GM21786 (cell line): ENCODE results near the gene BMERB1.
"Not testable (repeated sequence)": the region's sequence is repeated elsewhere in the genome, so short reads cannot be mapped to it uniquely, and the experiment has no call there.

Experiments
- ATAC-seq: cut with Tn5 transposase; IDR thresholded peaks from one replicate; pipeline ENCODE4 v1.9.1; 2021; ENCODE audit not compliant: unreplicated experiment

Gene BMERB1

DNA sequence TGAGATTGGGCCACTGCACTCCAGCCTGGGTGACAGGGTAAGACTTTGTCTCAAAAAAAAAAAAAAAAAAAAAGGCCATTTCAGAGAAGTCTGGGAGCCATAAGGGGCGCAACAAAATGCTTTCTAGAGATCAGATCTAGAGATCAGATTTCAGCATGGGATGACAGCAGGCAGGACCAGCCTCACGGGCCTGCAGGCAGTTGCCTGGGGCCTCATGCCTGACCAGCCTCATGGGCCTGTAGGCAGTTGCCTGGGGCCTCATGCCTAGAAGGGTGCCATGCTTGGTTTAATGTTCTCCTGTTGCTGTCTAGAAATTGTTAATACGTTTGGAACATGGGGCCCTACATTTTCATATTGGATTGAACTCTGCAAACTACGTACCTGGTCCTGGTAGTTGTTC lies 149.1 kb downstream of the BMERB1 start:
- no peak for ATAC-seq

DNA sequence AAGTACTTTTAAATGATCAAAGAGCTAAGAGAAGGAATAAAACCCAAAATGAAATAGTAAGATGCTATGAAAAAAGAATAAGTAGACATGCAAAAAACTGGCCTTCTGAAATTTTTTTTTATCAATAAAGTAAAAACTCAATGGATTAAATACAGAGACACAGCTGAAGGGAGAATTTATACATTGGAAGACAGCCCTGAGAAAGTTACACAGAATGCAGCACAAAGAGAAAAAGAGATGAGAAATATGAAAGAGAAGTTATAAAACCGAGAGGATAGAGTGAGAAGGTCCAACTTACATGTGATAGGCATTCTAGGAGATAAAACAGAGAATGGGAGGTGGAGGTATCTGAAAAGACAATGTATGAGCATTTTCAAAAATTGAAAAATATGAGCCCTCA lies 151.6 kb downstream of the BMERB1 start:
- no peak for ATAC-seq

DNA sequence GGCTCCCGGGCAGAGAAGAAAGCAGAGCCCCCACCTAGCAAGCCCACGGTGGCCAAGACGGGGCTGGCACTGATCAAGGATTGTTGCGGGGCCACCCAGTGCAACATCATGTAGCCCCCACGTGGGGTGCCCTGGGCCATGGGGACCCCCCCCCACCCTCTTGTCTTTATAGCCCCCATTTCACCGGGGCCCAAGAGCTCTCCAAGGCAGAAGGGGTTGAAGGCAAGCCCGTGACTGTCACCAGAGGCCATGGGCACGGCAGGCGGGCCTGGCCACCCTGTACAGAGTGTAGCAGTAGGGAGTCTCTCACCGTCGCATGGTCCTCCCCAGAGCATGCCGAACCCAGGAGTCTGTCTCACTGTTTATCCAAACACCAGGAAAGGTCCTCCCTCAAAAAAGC lies 152.3 kb downstream of the BMERB1 start:
- ATAC-seq: no peak

DNA sequence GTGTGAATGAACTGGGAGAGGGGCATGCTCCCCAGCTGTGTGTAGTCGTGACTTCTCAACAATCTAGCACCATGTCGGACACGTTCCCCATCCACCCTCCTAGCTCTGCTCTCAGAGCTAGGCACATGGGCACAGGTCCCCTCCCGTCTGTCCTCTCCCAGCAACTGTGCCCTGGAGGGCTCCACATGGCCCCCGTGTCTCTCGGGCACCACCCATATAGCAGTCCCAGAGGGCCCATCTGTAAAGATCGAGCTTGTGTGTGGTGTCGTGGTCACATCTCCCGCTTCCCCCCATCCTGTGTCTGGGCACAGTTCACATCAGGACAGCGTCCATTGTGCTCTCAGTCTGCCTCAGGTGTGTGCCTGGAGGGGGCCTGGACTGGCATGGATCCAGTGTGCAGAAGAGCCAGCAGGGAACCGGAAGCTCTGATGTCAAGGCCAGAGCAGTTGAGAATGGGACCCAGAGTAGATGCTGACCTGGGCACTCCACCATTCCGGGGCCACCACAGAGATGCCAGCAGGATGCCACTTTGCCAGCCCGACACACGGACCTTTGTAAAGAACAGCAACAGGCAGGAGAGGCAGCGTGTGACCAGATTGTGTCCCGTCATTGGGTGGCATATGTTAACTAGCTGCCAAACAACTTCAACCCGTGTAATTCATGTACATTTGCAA lies 152.9 kb downstream of the BMERB1 start:
- no peak for ATAC-seq

DNA sequence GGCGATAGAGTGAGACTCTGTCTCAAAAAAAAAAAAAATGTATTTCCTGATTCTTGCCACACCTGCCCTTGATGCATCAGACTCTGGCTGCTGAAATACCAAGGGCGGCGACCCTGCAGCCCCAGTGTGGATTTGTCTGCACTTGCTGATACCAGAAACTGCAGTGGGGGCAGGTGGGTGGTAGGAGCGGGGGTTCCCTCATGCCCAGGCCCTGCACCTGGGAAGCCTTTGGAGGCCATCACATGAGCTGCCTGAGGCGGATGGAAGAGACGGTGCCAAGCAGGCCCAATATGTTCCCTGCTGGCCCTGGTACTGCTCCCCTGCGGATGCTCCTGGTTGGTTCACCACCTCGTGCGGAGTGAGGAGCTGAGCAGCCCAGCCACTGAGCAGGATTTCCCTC lies 157.9 kb downstream of the BMERB1 start:
- no peak for ATAC-seq

DNA sequence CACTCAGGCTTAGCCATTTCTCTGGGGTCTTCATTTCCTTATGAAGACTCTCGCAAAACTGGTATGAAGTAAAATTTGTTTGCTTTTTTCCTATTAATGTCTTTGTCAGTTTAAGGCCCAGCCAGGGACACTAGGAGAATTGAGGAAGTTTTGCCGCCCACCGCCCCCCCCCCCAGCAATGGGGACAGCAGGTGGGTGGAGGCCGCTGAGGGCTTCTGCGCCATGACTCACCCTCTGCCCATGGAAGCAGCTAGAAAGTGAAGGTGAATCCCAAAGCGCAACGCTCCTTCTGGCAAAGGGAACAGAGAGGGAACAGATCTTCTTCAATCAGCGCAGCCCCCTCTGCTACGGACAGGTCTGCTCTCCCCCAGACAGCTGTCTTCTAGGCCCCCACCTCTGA lies 158.8 kb downstream of the BMERB1 start:
- no peak for ATAC-seq

DNA sequence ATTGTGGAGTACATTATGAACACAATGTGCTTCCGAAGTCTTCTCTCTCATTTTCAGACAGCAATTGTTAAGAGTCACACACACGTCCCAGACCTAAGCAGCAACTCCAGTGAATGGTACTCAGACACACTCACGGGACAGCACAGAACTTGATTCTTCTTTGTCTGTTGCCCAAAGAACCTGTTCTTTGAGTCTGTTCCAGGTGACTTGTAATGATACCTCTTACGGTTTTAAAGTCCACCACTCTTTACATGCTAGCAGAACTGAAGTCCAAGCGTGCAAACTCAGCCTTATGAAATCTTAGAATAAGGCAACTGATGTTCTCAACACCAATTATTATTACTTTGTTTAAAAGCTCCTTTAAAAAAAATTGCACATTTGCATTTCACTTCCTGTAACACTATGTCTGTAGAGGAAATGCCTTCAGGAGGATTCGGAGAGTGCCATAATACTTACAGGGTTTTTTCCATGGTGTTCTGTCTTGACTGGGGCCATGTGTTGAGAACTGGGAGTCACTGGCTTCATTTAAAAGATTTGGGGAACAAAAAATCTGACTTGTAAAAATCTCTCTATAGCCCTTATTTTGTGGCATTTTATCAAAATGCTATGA lies 160.4 kb downstream of the BMERB1 start:
- no peak for ATAC-seq

DNA sequence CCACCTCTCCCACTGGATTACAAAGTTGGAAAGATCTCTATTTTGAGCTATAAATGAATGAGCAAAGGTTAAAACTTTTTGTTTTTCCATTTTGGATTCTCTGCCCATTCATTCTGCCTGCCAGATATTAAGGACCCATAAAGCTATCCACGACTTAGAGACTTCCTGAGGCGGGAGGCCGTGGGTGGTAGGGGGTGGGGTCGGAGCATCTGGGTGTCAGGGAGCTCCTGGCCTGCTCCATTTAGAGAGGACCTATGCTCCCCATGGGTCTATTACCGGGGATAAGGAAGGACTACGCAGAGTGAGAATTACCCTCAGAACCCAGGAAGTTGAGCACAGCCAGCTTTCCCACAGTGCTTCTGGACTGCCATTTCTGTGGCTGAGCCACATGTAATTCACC lies 162.7 kb downstream of the BMERB1 start:
- no peak for ATAC-seq

DNA sequence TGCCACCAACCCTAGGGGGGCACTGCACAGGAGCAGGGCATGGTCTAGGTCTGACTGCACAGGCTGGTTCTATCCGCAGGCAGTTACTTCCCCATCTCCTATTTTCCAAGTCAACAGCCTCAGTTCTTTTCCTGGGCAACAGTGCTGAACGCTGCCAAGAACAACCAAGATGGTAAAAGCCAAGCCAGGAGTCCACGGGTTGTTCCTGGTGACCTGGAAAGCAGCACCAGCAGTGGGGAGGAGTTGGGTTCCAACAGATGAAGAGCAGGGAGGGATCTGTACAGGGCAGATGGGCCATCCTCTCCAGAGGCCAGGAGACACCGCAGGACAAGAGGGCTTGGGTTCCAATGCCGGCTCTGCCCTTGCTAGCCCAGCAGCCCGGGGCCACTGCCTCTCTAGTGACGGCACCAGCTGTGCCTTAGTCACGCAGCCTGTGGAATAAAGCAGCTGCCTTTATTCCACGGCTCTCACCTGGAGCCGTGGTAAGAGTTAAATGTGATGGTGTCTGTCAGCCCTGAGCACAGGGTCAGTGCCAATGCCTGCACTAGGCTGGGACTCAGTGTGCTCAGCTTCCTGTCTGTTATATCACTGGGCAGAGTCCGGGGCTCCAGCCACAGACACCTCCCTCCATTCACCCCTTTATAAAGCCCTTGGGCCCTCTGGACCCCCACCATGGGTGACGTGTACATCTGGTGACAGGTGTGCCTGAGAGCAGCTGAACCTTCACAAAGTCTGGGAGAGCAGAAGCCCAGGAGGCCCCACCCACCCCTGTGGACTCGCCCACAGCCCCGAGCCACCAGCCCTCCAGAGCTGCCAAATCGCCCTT lies 163.6 kb downstream of the BMERB1 start:
- ATAC-seq: no peak

DNA sequence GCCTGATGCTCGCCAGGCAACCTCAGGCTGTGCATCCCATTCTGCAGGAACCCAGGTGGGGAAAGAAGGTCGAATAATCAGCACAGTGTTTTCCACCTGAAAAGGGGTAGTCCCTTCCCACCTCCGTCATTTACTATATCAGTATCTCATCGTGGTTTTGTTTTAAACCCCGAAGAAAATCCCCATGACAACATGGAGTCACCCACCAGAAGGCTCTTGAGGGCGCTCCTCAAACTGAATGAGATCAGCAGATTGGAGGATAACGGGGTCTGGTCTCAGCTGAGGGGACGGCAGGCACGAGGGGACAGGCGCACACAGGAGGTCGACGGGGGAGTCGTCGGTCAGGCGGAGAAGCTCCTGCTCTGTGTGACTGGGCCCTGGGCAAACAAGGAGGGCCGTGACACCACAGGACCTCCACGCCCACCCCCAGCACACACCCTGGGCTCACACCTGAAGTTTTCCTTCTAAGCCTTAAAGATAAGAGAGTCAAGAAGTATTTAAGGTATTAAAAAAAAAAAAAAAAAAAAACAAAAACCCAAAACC lies 164.3 kb downstream of the BMERB1 start:
- ATAC-seq: no peak

DNA sequence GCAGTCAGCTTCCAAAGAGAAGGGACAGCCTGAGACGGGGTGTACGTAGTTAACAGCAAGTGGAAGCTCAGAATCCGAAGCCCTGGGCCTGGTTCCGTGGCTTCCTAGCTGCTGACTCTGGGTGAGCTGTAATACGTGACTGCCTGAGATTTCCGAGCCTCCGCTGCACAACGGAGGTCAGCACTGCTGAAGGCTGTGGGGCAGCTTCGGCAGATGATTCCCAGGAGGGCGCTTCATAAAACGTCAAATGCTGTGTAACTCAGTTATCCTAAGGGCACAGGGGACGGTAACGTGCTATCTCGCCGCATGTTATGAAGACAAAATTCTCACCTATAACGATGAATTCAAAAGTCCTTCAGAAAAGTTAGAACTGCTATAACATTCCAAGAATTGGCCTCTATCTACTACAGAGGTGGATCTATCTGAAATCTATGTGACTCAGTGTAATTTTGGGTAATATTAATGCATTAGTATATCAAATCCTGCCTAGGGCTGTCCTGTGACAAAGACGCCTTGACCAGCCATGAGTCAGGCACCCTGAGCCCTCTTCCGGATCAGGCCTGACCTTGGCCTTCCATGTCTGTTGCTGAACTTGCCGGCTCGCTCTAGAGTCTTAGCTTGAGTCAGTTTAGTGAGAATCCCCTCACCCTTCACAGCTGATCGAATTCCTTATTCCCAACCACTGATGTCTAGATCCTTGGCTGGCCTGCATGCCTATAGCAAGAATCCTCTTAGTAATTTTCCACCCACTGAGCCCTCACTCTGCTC lies 165.1 kb downstream of the BMERB1 start:
- no peak for ATAC-seq

DNA sequence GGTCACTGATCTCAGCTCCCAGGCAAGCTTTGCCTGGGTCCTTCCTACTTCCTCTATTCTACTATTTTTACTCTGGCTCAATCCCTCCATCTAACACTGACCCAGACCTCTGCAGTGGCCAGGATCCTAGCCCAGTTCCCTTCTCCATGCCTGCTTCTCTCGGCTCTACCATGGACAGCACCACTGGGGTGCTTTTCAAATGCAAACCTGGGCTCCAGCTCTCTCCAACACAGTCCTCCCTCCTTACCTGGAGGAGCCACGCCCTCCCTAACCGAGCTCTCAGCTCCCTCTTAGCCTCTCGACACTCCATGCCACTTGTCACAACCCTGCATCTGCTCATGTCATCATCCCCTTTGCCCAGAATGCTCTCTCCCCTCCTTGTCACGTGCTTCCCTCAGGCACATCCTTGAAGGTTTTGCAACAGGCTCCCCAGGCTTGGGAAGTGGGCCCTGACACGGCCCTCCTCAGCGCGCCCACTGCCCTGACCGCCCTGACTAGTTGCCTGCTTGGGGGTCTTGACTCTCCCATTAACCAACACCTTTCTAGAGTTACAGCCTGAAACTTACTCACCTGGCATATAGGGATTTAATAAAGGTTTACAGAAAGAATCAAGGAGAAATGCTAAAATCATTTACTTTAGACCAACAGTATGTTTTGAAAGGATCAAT lies 167.0 kb downstream of the BMERB1 start:
- no peak for ATAC-seq

DNA sequence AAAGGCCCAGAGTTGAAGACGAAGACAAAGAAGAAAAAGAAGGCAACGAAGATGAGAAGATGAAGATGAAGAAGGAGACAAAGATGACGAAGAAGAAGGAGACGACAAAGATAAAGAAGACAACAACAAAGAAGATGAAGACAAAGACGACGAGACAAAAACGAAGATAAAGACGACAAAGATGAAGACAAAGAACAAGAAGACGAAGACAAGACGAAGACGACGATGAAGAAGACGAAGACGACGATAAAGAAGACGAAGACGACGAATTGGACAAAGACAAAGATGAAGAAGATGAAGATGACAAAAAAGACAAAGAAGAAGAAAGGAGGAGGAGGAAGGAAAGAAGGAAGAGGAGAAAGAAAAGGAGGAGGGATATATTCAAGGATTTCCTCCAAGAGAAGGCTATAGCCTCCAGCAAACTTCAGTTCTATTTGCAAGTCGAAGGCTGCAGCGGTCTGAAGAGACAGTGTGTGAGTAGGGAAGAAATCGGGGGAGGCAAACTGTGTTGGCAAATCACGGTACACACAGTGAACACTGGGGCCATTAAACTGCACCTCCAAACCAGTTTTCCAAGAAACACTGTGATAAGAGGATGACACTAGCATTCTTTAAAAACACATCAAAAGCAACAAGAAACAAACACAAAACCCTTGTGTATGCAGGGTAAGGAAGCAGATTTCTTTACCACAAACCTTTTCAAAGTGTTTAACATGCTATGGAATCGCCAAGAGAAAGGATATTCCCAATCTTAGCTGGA lies 168.1 kb downstream of the BMERB1 start:
- ATAC-seq: no peak

DNA sequence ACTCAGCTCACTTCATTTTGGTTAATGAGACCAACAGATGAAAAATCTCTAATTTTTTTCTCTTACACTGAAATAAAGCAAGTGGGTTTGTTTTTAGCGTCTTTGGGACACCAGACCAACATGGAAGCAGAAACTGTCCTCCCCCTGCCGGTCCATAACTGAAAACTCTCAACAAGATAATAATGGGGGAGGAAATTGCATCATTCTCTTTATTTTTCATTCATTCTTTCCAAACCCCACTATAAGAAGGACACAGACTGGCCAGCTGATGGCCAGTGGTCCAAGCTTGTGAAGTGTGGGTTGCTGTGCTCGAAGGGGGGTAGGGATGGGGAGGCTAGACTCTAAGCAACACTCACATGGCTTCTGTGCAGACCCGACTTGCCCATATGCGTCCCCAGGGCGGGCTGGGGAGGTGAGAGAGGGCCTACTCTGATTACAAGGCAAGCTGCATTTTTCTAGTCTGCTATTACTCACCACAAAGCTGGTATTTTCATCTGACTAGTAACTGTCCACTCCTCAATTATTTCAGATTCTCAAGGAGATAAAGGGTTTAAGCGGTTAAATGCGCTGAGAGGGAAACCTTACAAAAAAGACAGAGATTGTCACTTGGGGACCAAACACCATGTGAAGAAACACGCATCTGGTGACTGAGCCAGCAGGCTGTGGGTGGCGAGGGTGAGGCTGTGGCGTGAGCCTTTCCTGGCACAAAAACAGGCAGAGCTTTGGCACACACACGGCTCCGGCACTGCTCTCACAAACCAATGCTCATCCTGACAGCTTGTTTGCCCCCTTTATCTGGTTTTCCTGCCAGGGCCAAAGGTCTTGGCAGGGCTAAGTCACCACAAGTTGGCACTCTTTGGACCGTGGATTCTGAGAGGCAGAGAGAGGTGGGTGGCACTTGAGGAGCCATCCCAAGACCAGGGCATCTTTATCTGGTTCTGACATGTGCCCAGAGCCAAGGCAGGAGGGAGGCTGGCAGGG lies 170.4 kb downstream of the BMERB1 start:
- ATAC-seq: no peak

DNA sequence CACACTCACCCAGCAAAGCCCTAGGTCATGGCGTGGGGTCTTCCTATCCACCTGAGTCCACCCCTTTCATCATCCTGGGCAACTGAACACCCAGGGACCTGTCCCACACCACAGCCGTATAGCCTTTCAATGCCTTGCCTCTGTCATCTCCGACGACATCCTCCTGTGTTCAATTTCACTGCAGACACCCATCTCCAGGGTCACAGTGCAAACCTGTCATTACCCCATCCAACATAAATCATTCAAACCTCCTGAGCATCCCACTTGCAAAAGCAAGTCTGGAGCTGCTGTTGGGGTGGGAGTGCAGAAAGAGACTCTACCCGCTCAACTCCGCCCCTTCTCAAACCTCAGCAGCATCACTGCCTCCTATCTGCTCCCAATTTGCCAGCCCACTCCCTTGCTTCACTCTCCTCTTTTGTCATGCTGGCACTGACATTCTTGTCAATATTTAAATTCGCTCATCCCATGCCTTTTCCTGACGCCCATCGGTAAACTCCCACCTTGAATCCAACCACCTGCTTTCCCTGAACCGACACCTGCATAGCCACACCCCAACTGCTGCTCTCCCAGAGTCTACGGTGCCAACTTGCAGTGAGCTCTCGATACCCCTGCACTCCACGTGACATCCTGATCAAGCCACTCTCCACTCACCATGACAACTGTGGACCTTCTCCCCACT lies 171.6 kb downstream of the BMERB1 start:
- no peak for ATAC-seq

DNA sequence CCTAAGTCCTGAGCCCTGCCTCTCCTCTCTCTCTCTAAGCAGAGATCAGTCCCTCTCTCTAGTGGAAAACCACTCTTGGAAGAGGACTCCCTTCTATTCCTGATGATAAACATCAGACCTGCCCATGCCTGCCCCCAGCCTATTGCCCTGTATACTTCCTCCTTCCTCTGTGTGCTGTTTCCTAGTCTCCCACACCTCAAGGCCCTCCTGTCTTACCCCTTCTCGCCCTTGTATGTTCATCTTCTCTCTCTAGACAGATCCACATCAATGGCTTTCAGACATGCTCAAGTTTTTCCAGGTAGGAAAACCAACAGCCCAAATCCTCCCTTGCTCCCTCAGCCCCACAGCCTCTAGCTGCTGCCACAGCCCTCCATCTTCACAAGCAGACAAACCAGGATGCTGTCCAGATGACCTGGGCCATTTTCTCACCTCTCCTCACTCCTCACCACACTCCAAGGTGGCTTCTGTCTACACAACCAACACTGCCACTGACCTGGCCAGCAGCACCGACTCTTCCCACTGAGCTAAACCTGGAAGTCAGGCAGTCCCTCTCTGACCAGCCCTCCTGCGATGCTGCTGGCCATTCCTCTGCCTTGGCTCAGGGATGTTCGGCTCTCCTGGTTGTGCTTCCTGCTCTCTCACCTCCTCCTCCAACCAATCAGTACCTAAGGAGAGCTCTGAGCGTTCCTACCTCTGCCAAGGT lies 172.3 kb downstream of the BMERB1 start:
- ATAC-seq: no peak

DNA sequence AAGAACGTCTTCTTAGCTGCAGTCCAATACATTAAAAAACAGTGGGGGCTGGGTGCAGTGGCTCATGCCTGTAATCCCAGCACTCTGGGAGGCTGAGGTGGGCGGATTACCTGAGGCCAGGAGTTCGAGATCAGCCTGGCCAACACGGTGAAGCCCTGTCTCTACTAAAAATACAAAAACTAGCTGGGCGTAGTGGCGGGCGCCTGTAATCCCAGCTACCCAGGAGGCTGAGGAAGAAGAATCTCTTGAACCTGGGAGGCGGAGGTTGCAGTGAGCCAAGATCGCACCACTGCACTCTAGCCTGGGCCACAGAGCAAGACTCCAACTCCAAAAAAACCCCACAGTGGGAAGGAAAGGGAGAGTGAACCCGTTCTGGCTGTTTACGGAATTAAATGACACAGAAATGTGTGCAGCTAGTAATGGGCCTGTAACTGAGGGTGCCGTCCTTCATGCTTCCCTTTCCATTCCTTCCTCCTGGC lies 172.9 kb downstream of the BMERB1 start:
- ATAC-seq: not testable (repeated sequence)
